ENCODE measurements around the gene POU5F1.
"Not testable (repeated sequence)": the region's sequence is repeated elsewhere in the genome, so short reads cannot be mapped to it uniquely, and the experiment has no call there.

Gene POU5F1

GRCh38 chr6:31165986-31166385 is 4.5 kb downstream of the POU5F1 start:
- no peak for DNase-seq (ENCODE audit: low spot score)

- DNase-seq (ENCODE audit: low spot score): not testable (repeated sequence)
These were observed 5.2 kb downstream of the POU5F1 start for GRCh38 chr6:31165064-31165832.

- not testable (repeated sequence) for DNase-seq (ENCODE audit: low spot score)
These were observed 5.9 kb downstream of the POU5F1 start for GRCh38 chr6:31164475-31165063.

- DNase-seq (ENCODE audit: low spot score): no peak
These were observed 6.6 kb downstream of the POU5F1 start for GRCh38 chr6:31163922-31164321.

GRCh38 chr6:31162463-31163165 is 7.9 kb downstream of the POU5F1 start:
- DNase-seq (ENCODE audit: low spot score): no peak

- no peak for DNase-seq (ENCODE audit: low spot score)
These were observed 9.0 kb downstream of the POU5F1 start for GRCh38 chr6:31161216-31162126.

GRCh38 chr6:31158863-31159855 is 11.3 kb downstream of the POU5F1 start:
- DNase-seq (ENCODE audit: low spot score): peak; percentile 46

- peak; percentile 99 for DNase-seq (ENCODE audit: low spot score)
These were observed 12.2 kb downstream of the POU5F1 start, which contains the start of gene TCF19 for GRCh38 chr6:31158140-31158862. TSS of gene TCF19 (plus strand) at chr6:31158589. CDS start at chr6:31159470, 881 bp downstream.

- DNase-seq (ENCODE audit: low spot score): no peak
These were observed 12.9 kb downstream of the POU5F1 start, which contains the start of gene CCHCR1 for GRCh38 chr6:31157513-31158139. TSS of gene CCHCR1 (minus strand) at chr6:31157802. CDS start at chr6:31157600, 202 bp downstream.

- DNase-seq (ENCODE audit: low spot score): no peak
These were observed 13.8 kb downstream of the POU5F1 start for GRCh38 chr6:31156641-31157040.

GRCh38 chr6:31154436-31154835 is 16.0 kb downstream of the POU5F1 start:
- DNase-seq (ENCODE audit: low spot score): no peak

- no peak for DNase-seq (ENCODE audit: low spot score)
These were observed 17.7 kb downstream of the POU5F1 start for GRCh38 chr6:31152781-31153180.

GRCh38 chr6:31149827-31150447 is 20.5 kb downstream of the POU5F1 start:
- DNase-seq (ENCODE audit: low spot score): no peak

- no peak for DNase-seq (ENCODE audit: low spot score)
These were observed 25.1 kb downstream of the POU5F1 start for GRCh38 chr6:31145386-31145785.

GRCh38 chr6:31144970-31145340 is 25.5 kb downstream of the POU5F1 start:
- no peak for DNase-seq (ENCODE audit: low spot score)

- no peak for DNase-seq (ENCODE audit: low spot score)
These were observed 26.0 kb downstream of the POU5F1 start for GRCh38 chr6:31144296-31144969.

- no peak for DNase-seq (ENCODE audit: low spot score)
These were observed 27.3 kb downstream of the POU5F1 start for GRCh38 chr6:31143148-31143547.

- DNase-seq (ENCODE audit: low spot score): no peak
These were observed 28.1 kb downstream of the POU5F1 start for GRCh38 chr6:31142361-31142761.

Measured in activated CD4-positive, alpha-beta T cell treated with anti-CD3 and anti-CD28 coated beads, Interleukin-2, Interleukin-4, amounts not matched to agents 100 ng/mL and 50 ng/mL, durations not matched to agents 16 hours and 8 hours (primary cell).